ENCODE results near the gene IKZF1.

Gene IKZF1

GRCh38 chr7:50389961-50390360 lies 85.4 kb downstream of the IKZF1 start:
- no peak for DNase-seq (ENCODE audit: low read depth)
- H3K4me3 ChIP-seq (ENCODE audit: low read depth, low read length) = no peak overlapping the region
- TF ChIP-seq, protein P1, sequence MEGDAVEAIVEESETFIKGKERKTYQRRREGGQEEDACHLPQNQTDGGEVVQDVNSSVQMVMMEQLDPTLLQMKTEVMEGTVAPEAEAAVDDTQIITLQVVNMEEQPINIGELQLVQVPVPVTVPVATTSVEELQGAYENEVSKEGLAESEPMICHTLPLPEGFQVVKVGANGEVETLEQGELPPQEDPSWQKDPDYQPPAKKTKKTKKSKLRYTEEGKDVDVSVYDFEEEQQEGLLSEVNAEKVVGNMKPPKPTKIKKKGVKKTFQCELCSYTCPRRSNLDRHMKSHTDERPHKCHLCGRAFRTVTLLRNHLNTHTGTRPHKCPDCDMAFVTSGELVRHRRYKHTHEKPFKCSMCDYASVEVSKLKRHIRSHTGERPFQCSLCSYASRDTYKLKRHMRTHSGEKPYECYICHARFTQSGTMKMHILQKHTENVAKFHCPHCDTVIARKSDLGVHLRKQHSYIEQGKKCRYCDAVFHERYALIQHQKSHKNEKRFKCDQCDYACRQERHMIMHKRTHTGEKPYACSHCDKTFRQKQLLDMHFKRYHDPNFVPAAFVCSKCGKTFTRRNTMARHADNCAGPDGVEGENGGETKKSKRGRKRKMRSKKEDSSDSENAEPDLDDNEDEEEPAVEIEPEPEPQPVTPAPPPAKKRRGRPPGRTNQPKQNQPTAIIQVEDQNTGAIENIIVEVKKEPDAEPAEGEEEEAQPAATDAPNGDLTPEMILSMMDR (conservative IDR thresholded peaks at IDR 0.05; ENCODE audit: low read depth, low read length) = no peak

DNA sequence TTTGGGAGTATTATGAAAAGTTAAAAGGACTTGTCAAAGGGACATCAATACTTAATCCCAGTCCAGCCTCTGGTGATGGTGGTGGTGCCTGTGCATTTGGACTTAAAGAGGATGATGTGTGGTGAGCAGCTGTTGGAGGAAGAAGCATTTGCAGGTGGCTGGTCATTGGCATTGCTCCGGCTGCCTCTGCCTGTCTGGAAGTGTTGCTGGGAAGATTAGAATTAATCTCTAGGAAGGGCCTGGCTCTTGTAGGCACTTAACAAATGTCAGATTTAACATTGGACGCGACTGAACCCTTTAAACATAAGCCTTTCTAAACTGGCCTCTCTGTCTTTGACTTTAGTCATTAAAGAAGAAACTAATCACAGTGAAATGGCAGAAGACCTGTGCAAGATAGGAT lies 86.9 kb downstream of the IKZF1 start:
- no peak overlapping the region for H3K4me3 ChIP-seq (ENCODE audit: low read depth, low read length)
- TF ChIP-seq, protein P1 (conservative IDR thresholded peaks at IDR 0.05; ENCODE audit: low read depth, low read length) = no peak
- no peak for DNase-seq (ENCODE audit: low read depth)

GRCh38 chr7:50393076-50393475 lies 88.6 kb downstream of the IKZF1 start:
- H3K4me3 ChIP-seq (ENCODE audit: low read depth, low read length) = no peak overlapping the region
- no peak for DNase-seq (ENCODE audit: low read depth)
- TF ChIP-seq, protein P1 (conservative IDR thresholded peaks at IDR 0.05; ENCODE audit: low read depth, low read length) = no peak

- no peak for DNase-seq (ENCODE audit: low read depth)
- TF ChIP-seq, protein P1 (conservative IDR thresholded peaks at IDR 0.05; ENCODE audit: low read depth, low read length) = no peak
- no peak overlapping the region for H3K4me3 ChIP-seq (ENCODE audit: low read depth, low read length)
These were observed 89.2 kb downstream of the IKZF1 start for GRCh38 chr7:50393547-50394252.

DNA sequence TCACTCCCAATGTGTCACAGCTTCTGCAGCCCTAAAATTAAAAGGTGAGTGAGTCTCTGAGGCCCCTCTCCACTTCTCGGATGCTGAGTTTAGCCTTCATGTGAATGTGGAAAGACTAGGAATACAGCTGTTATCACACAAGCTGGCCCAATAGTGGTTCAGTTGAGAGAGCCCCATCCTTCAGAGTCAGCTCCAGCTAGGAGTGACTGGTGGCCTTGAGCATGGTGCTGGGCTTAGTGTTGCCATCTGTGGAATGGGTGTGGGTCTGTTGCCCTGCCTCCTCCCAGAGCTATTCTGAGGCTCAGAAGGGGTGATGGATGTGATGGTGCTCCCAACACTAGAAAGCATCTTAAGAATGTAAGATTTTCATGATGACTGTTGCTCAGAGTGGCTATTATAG lies 89.8 kb downstream of the IKZF1 start:
- TF ChIP-seq, protein P1 (conservative IDR thresholded peaks at IDR 0.05; ENCODE audit: low read depth, low read length) = no peak
- no peak overlapping the region for H3K4me3 ChIP-seq (ENCODE audit: low read depth, low read length)
- DNase-seq (ENCODE audit: low read depth) = no peak

DNA sequence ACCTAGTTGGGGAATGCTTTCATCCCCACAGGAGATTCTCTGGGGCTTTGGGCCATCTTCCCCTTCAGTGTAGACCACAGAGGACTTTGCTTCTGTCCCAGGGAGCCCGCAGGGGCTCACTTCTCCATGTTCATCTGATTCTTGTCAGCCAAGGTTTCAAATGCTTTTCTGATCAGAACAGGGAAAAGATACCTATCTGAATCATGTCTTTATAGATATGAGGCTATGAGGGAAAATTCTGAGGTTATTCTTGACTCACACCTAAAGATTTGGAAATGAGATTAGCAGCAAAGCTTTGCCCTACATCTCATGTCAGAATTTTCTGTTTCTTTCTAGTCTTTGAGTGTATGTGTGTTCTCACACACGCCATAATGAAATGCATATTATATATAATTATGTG lies 92.3 kb downstream of the IKZF1 start:
- no peak overlapping the region for H3K4me3 ChIP-seq (ENCODE audit: low read depth, low read length)
- DNase-seq (ENCODE audit: low read depth) = no peak
- TF ChIP-seq, protein P1 (conservative IDR thresholded peaks at IDR 0.05; ENCODE audit: low read depth, low read length) = no peak

- DNase-seq (ENCODE audit: low read depth) = no peak
- TF ChIP-seq, protein P1 (conservative IDR thresholded peaks at IDR 0.05; ENCODE audit: low read depth, low read length) = no peak
- no peak overlapping the region for H3K4me3 ChIP-seq (ENCODE audit: low read depth, low read length)
These were observed 92.9 kb downstream of the IKZF1 start for GRCh38 chr7:50397320-50397970.

Measured in choroid plexus epithelial cell (primary cell).